Frontal cortex (tissue), 4 donors: ENCODE results near the gene ZNF134. TPM values are rescaled to one million over a fixed set of nuclear protein-coding genes. Genes with fewer than 3 reads are reported as not detected.

ENCODE experiments used
- DNase-seq, 2 donors: peaks; one replicate each; pipeline ENCODE4 v3.0.0; 2012; ENCODE audit warnings: low spot score in 2 of 2
- FAIRE-seq: peaks from 2 replicates; lab custom pipeline; 2012; peaks lifted over from hg19 to GRCh38; lab: Jason Lieb, UNC
- total RNA-seq: library from RNA; depleted of rRNA; stranded (reverse); fragments of >200 nt; gene quantifications from one replicate; pipeline ENCODE4 v1.2.3, GENCODE V29; 2014
- donor health status: control.
- donor health status: control.
- donor health status: control.

The ZNF134 gene
- 37.5 TPM for total RNA-seq

DNA sequence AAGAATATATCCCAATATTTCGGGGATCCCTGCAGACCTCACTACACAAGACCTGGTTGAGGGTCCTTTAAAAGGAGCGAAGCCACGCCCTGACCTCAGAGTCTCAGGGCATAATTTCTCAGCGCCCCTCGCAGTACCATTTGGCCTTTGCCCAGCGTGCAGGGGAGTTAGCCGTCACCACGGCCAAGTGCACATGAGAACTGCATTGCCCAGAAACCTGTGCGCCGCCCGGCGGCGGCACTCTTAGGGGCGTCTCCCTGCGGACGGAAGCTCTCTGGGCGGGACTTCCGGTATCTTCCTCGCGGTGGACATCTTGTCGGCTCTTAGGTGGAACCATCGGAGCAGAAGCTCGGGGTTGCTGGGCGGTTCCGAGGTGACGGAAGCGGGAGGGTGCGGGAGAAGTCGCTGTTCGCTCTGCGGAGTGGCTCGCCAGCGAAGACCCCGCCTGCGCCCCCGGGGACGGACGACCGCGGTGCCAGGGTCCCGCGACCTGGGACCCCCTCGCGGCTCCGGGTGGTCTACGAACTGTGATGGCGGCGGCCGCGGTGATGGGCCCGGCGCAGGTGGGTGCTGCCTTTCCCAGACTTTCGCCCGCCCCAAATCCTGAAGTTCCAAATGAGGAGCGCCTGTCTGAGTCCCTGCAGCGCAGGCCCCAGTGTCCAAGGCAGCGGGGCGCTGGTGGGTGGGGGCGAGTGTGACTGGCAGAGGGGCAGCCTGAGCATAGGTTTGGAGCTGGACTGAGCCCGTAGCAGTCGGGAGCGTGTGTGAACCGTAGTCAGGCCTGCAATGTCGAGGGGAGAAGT, at the start of gene ZNF134:
ZNF134 (plus strand) TSS at position 302 of the 803 bp plus-strand sequence. CDS start 5,227 bp downstream, outside the sequence.
- FAIRE-seq (no peak), DNase-seq (peak; percentile 87 to 96)

DNA sequence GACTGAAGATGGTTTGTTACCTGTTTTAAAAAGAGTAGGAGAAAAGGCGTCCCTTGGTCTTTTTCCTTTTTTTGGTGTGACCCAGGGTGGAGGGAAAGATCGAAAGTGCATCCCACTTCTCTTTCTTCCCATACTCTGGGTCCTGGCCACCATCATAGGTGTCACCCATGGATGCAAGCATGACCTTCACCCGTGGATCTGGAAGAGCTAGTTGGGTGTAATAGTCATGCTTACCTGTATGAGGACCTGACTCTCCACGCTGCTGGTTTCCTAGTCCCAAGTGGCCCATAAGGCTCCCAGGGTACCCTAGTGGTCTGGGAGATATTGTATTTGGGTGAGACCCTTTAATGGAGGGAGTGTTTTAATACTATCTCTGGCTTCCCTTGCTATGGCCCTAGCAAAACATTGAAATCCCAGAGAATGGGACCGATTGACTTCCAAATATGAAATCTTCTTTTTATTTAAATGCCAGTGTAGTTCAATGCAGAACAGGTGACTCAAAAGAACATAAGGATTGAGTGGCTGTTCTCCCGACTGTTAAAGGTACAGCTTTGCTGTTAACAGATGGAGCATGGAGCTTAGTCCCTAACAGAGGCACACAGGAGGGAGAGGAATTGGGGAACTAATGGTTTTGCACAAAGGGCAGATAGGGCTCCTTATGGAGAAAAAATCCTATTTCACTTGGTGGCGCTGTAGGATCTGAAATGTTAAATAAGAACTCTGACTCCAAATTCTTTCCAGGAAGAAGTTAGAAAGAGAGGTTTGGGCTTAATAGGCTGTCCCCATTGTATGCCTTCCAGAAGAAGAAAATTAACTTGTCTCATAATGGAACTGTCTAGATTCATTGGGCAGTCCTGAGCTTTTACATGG, 47.4 kb upstream of the ZNF134 start:
- DNase-seq (no peak), FAIRE-seq (no peak)

DNA sequence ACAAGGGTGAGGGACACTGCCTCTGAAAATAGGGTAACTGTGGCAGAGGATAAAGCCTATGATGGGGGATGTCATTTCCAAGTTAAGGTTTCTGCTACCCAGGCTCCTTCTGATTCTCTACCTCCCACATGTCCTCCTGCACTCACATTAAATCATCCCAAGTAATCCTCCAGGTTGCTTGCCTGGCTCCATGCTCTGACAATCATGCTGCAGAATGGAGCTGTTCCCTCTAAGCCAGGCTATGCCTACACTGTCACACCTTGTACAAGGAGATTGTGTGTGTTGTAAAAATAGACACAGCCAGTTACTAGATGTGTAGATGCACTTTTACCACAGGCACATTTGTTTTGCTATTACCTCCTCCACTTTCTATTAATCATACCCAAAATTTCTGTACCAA, 43.3 kb upstream of the ZNF134 start:
- FAIRE-seq (no peak), DNase-seq (no peak)

DNA sequence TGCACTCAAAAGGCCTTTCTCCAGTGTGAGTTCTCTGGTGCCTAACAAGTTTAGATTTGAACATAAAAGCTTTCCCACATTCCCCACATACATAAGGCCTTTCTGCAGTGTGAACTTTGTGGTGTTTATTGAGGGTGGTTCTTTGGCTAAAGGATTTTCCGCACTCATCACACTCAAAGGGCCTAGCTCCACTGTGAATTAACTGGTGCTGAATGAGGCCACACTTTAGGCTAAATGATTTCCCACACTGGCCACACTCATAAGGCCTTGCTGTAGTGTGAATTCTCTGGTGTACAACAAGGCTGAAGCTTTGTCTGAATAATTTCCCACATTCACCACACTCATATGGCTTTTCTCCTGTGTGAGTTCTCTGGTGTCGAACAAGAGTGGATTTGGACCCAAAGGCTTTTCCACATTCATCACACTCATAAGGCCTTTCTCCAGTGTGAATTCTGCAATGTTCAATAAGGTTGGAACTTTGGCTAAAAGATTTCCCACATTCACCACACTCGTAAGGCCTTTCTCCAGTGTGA, 41.6 kb upstream of the ZNF134 start:
- no peak for DNase-seq
- no peak for FAIRE-seq

DNA sequence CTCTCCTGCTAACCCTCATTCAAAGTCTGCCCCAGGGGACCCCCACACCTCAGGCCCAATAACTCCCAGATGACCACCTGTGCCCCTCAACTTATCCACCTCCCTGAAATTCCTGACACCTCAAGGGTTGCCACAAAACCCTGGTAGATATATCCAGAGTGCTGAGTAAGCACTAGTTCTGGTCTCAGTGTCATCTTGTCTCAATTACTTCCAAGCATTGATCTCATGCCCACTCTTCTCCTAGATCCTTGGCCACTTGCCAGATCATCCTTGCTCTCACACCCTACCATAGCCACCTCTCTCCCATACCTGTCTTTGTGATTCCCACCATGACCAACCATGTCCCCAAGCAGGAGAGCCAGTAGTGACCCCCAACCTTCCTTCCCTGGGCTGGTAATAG, 37.4 kb upstream of the ZNF134 start:
- DNase-seq (no peak), FAIRE-seq (no peak)

DNA sequence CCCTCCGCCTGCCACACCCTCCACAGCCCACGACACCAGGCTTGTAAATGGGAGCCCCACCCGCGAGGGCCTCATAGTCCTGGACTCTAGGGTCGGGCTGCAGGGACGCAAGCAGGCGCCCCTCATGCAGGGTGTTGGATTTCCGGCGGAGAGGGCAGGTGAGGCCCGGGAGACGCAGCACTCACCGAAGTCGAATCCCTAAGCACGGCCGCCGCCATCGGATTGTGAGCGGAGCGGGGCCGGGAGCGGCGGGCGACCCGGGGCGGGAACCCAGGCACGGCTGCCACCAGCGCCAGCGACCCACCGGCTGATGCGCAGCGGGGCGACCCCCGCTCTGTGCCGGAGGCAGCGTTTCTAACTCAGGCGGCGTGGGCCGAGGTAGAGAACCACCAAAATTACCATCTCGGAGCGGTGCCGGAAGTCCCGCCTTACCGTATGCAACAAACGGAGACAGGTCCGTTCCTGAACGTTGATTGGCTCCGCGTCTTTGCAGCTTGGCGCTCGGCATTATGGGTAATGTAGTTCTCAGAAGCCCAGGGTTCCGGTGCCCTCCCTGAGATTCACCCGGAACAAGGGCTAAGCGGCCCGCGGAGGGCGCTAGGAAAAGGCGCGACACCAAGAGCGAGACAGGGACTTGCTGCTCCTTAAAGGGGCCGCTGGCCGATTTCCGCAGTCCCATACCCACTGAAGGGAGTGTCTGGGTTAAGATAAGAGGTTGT, 35.4 kb upstream of the ZNF134 start, which contains the start of gene ZNF416:
ZNF416 (minus strand) TSS at position 425 of the 719 bp plus-strand sequence; CDS start at position 218, 207 bp downstream.
- FAIRE-seq = peak; percentile 68
- peak; percentile 99 for DNase-seq

DNA sequence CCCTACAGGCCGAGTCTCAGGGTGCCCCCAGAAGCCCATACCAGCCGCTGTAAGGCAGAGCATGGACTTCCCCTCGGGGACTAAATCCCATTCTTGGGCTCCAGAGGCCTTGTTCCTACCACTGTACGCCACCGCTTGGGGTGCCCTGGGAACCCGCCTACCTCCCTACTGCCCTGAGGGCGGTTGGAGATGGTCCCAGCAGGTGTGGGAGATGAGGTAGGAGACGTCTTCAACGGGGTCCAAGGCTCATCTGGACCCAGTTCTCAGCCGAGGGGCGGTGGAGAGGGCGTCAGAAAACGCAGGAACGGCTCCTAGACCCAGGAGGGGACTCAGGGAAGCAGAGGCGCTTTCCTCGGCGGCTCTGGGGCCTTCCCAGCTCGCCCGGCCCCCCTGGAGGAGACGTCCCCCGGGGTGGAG, 30.9 kb upstream of the ZNF134 start:
- no peak for FAIRE-seq
- DNase-seq = no peak

DNA sequence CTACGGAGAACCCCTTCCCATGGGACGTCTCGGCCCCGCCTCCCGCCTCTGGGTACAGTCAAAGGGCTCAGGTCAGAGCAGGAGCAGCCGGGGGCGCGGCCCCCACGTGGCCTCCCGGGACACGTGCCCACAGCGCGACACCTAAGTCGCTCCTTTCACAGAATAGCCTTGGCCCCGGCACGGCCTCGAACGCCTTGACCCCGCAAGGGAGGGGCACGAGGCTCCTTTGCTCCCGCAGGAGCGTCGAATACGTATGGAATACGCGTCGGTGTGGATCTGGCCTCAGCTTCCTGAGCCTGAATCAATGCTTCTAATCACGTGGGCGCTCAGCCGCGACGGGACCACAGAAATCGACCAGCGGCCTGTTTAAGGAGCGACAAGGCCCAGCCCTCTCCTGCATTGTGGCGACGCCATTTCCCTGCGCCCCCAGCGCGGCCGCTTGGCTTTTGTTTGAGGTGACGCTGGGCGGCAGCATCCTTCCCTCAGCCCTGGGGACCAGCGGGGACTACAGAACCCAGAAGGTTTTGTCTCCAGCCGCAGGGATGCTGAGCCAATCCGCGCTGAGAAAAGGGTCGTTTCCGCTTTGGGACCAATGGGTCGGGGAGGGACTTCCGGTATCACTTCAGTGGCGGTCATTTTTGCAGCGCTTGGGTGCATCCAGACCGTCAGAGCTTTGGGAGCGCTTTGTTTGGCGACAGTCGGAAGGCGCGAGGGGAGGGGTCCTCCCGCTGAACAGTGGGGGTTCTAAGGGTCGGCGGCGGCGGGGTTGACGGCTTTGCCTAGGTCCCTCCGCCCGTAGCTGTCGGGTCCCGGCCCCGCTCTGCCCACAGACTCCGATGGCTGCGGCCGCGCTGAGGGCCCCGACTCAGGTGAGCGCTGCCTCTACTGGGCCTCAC, 30.3 kb upstream of the ZNF134 start, which contains the start of gene ZIK1:
ZIK1 (plus strand) TSS at position 625 of the 896 bp plus-strand sequence; CDS start at position 837, 212 bp downstream.
- peak; percentile 92 to 99 for DNase-seq

DNA sequence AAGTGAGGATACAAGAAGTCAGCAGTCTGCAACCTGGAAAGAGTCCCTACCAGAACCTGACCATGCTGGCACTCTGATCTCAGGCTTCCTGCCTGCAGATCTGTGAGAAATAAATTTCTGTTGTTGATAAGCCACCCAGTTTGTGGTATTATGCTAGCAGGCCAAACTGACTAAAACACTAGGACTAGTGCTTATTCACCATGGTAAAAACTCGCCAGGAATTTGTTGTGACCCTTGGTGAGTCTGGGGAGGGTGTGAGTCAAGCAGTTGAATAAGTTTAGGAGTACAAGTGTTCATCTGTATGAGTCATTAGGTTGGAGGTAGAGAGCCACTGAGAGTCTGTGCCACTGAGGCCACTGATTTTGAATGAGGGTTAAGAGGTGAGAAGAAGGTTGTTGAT, 26.5 kb upstream of the ZNF134 start:
- FAIRE-seq = no peak
- no peak for DNase-seq

More for the DNA sequence above, 30.3 kb upstream of the ZNF134 start, which contains the start of gene ZIK1:
- FAIRE-seq = no peak

DNA sequence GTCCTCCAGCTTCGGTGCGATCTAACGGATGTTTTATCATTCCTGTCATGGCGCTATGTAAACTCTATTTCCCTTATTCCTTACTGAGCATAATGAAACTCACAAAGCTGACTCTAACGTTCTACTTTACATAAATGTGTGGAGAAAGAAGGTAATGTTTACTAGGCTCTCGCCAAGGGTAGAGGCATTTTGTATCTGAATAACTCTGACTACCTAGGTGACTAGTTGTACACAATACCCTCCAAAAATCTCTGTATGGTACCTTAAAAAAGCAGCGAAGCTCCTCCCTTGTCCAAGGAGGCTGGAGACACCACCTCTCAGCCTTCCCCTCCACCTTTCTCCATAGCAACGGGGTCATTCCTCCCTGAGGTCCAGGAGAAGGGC, 14.7 kb upstream of the ZNF134 start:
- no peak for FAIRE-seq

DNA sequence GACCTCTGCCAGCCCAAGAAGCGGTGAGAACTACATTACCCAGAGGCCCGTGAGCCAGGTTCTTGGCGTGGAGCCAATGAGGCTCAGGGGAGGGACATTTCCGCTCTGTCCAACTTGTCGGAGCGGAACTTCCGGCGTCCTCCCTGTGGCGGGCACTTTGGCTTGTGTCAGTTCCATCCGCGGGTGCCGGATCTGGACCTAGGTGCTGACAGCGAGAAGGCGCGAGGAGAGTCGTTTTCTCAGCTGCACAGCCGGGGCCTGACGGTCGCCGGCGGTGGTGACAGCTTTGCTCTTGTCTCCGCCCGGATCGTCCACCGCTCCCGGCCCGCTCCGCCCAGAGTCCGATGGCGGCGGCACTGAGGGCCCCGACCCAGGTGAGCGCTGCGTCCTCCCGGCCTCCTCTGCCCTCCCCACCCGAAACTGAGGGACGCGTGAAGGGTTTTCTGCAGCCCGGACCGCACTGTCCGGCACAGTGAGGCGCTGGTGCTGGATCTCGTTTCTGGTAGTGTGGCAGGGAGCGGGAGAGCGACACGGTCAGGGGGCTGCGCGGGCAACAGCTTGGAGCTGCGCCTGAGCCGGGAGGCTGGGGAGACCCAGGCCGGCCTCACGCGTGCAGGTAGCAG, 14.2 kb upstream of the ZNF134 start, which contains the start of gene ZNF530:
ZNF530 (plus strand) TSS at position 125 of the 623 bp plus-strand sequence. CDS start 4,461 bp downstream, outside the sequence.
- FAIRE-seq (no peak), DNase-seq (peak; percentile 87 to 94)

More for the DNA sequence above, 14.7 kb upstream of the ZNF134 start:
- DNase-seq = peak in 1 of 2 donors; percentile 20

DNA sequence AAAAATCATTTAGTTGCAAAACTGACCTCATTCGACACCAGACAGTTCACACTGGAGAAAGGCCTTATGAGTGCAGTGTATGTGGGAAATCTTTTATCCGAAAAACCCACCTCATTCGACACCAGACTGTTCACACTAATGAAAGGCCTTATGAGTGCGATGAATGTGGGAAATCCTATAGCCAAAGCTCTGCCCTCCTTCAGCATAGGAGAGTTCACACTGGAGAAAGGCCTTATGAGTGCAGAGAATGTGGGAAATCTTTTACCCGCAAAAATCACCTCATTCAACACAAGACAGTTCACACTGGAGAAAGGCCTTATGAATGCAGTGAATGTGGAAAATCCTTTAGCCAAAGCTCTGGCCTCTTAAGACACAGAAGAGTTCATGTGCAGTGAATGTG, 7.1 kb upstream of the ZNF134 start:
- no peak for FAIRE-seq

DNA sequence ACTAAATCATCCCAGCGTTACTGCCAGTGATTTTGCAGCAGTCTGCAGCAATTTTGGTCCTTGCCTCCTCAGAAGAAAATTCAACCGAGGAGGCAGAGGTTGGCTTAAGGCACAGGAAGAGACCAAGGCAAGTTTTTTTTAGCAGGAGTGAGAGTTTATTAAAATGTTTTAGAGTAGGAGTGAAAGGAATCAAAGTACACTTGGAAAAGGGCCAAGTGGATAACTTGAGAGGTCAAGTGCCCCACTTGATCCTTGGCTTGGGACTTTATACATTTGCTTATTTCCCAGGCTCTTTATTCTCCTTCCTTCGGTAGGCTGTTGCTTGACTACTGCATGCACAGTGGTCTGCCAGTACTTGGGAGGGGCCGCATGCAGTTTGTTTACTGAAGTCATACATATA, 2.9 kb upstream of the ZNF134 start:
- FAIRE-seq (no peak), DNase-seq (no peak)

More for the DNA sequence above, 7.1 kb upstream of the ZNF134 start:
- DNase-seq = no peak

DNA sequence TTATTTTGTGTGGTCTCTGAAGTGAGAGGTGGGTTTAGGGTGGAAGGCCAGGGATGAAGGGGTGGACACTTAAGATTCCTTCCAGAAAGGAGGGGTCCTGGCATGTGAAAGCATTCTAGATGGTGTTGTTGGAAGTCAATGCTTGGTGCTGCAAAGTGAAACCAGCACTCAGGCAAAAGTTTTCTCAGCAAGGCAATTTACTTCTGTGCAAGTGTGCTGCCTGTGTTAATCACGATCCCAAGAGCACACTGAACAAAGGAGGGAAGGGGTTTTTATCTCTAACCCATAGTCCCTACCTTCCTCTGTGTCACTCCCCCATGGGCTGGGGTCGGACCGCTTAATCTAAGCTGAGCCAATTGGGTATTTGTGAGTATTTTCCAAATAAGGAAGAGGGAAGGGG, 1.3 kb downstream of the ZNF134 start:
- no peak for DNase-seq
- no peak for FAIRE-seq

DNA sequence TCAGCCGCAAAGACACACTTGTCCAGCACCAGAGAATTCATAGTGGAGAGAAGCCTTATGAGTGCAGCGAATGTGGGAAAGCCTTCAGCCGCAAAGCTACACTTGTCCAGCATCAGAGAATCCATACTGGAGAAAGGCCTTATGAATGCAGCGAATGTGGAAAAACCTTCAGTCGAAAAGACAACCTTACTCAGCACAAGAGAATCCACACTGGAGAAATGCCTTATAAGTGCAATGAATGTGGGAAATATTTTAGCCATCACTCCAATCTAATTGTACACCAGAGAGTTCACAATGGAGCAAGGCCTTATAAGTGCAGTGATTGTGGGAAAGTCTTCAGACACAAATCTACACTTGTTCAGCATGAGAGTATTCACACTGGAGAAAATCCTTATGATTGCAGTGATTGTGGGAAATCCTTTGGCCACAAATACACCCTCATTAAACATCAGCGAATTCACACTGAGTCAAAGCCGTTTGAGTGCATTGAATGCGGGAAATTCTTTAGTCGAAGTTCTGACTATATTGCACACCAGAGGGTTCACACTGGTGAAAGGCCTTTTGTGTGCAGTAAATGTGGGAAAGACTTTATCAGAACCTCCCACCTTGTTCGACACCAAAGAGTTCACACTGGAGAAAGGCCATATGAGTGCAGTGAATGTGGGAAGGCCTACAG, 6.8 kb downstream of the ZNF134 start:
- no peak for DNase-seq
- no peak for FAIRE-seq

DNA sequence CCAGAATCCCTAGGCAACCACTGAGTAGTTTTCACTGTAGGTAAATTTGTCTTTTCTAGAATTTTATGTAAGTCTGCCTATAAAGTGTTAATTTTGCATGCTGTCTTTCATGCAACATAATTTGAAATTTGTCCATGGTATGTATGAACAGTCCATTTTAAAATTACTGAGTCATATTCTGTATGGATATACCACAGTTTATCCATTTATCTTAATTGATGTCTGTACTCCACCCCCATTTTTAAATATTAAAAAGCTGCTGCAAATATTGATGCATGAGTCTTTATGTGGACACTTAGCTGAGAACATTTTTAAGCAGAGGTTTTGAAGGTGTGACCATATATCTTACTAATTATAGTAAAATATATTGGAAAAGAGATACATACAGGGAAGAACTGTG, 9.0 kb downstream of the ZNF134 start:
- no peak for FAIRE-seq
- DNase-seq = no peak

DNA sequence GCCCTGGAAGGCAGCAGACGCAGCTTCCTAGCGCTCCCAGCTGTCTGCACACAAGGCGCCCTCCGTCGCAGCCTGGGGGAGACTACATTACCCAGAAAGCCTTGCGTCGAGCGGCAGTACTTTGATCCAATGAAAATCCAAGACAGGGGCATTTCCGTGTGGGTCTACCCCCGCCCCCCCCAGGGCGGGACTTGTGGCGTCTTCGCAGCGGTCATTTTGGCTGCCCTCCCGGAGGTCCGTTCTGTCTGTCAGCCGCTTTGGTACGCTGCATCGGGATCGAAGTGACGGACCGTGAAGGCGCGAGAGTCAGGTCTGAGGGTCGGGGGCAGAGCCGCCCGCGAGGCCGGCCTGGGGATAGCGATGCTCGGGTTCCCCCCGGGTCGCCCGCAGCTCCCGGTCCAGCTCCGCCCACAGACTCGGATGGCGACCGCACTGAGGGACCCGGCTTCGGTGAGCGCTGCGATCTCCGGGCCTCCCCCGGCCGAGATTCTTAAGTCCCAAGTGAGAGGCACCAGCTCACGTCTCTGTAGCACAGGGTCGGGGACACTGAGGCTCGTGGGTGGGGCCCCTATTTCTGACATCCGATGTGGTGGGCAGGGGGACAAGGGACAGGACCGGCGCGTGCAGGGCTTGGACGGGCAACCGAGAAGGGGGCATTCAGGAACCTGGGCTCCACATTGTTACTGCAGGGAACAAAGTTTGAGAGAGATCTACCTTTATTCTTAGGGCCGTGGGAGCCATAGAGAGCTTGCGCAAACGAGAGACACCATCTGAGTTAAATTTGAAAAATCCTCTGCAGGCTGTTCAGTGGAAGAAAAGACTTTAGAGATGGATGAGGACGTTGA, 19.2 kb downstream of the ZNF134 start, which contains the start of gene ZNF211:
ZNF211 (plus strand) TSS at position 182 of the 845 bp plus-strand sequence; CDS start at position 361, 179 bp downstream.
- DNase-seq (peak; percentile 84 to 92), FAIRE-seq (no peak)
